K562 (cell line): ENCODE data around the gene TFAP2D. TPM values are rescaled to one million over a fixed set of nuclear protein-coding genes. Genes with fewer than 3 reads are reported as not detected.

ENCODE experiments used
- ATAC-seq: fragments of 200-7000 bp; cut with Tn5 transposase; 3 replicates; pipeline ENCODE4 v1.9.1; 2020; ENCODE audit warnings: moderate library complexity
- BruUV-seq: library from RNA; stranded (reverse); fragments of 400-500 nt; replicated peaks from 2 replicates; lab custom pipeline; 2021; lab: Mats Ljungman, UMichigan
- CTCF ChIA-PET: fragments of 300-600 bp; formaldehyde crosslinking; extraction: SDS; loops from one replicate; lab custom pipeline; 2021; ENCODE audit warnings: low intra/inter-chr PET ratio; lab: Yijun Ruan, JAX
- POLR2A ChIA-PET: fragments of 300-600, 350-650 bp; sonication (Branson Sonifier 250); formaldehyde crosslinking; extraction: SDS; loops from one replicate; lab custom pipeline; 2021; ENCODE audit warnings: antibody characterized with exemption, inconsistent platforms; lab: Yijun Ruan, JAX
- DNase-seq, 4 experiments: peaks; one replicate each; pipeline versions ENCODE4 v3.0.0 to v3.0.0-alpha.2; 2011 to 2018; ENCODE audit warnings: low spot score in 3 of 4, mixed read lengths in 3 of 4; ENCODE audit errors: extremely low read depth in 1 of 4
- FAIRE-seq: peaks from 2 replicates; lab custom pipeline; 2011; peaks lifted over from hg19 to GRCh38; lab: Jason Lieb, UNC
- H2AFZ ChIP-seq: 2 replicates; pipeline ENCODE4 v1.6.0; 2011; ENCODE audit warnings: low read depth, low read length, control low read depth, inconsistent platforms
- H3K27ac ChIP-seq: fragments of 200-600 bp; 3 replicates; pipeline ENCODE4 v1.8.0; 2011; ENCODE audit warnings: low read depth, mild to moderate bottlenecking, control low read depth, inconsistent platforms, low read length, moderate library complexity, mixed read lengths; ENCODE audit errors: extremely low read depth
- H3K27me3 ChIP-seq, 2 experiments: fragments of 300-600 bp in 1 of 2; 2 replicates in 1 of 2; 3 replicates in 1 of 2; pipeline versions ENCODE4 v1.6.0 to v1.8.0; 2011; ENCODE audit warnings: inconsistent platforms in 2 of 2, low read length in 2 of 2, mild to moderate bottlenecking in 1 of 2, mixed read lengths in 1 of 2, moderate library complexity in 1 of 2; ENCODE audit not compliant: control insufficient read depth in 2 of 2, insufficient read depth in 2 of 2
- H3K36me3 ChIP-seq: fragments of 300-600 bp; 3 replicates; pipeline ENCODE4 v1.8.0; 2011; ENCODE audit warnings: mild to moderate bottlenecking, low read length, inconsistent platforms; ENCODE audit not compliant: control insufficient read depth, insufficient read depth
- H3K4me1 ChIP-seq, 2 experiments: fragments of 200-600 bp in 1 of 2; replicated peaks in 1 of 2; 2 replicates in 1 of 2; 3 replicates in 1 of 2; pipeline versions ENCODE4 v1.5.1 to v1.8.0; 2011; ENCODE audit warnings: inconsistent platforms in 2 of 2, low read length in 2 of 2, mild to moderate bottlenecking in 1 of 2, mixed read lengths in 1 of 2, moderate library complexity in 1 of 2; ENCODE audit not compliant: control insufficient read depth in 2 of 2, insufficient read depth in 2 of 2
- H3K4me2 ChIP-seq: 2 replicates; pipeline ENCODE4 v1.6.1; 2011; ENCODE audit warnings: low read length, control low read depth, inconsistent platforms, mixed read lengths; ENCODE audit not compliant: insufficient read depth
- H3K4me3 ChIP-seq: fragments of 200-600 bp; sonication (generic), shearing (Covaris generic); 2 replicates; pipeline ENCODE4 v1.5.1; 2016; ENCODE audit warnings: control low read depth, inconsistent platforms
- H3K79me2 ChIP-seq: fragments of 200-600 bp; 3 replicates; pipeline ENCODE4 v1.8.0; 2011; ENCODE audit warnings: low read length, inconsistent platforms; ENCODE audit not compliant: control insufficient read depth, insufficient read depth
- H3K9ac ChIP-seq, 2 experiments: 2 replicates each; pipeline versions ENCODE4 v1.6.0 to v1.6.1; 2011; ENCODE audit warnings: low read depth in 2 of 2, low read length in 2 of 2, control low read depth in 1 of 2, inconsistent platforms in 1 of 2, mild to moderate bottlenecking in 1 of 2, mixed read lengths in 1 of 2; ENCODE audit not compliant: insufficient read depth in 1 of 2
- H3K9me1 ChIP-seq: one replicate; pipeline ENCODE4 v1.6.0; 2011; ENCODE audit warnings: inconsistent platforms, mild to moderate bottlenecking, low read length, moderate library complexity; ENCODE audit not compliant: control insufficient read depth, insufficient read depth
- H3K9me3 ChIP-seq: replicated peaks from 2 replicates; pipeline ENCODE4 v1.5.1; 2011; ENCODE audit warnings: low read depth, low read length, inconsistent platforms; ENCODE audit not compliant: control insufficient read depth, insufficient read depth
- H4K20me1 ChIP-seq: replicated peaks from 2 replicates; pipeline ENCODE4 v1.6.1; 2011; ENCODE audit warnings: low read length, inconsistent platforms, mixed read lengths; ENCODE audit not compliant: control insufficient read depth, insufficient read depth
- ATF1 ChIP-seq, 2 experiments: fragments of 450-650 bp in 1 of 2; IDR thresholded peaks; 2 replicates each; pipeline ENCODE4 v1.6.1; 2016; ENCODE audit warnings: missing compliant biosample characterization in 1 of 2, missing genetic modification characterization in 1 of 2
- BMI1 ChIP-seq: fragments of 150-350 bp; IDR thresholded peaks from 2 replicates; pipeline ENCODE4 v1.6.1; 2014; ENCODE audit warnings: low read length
- BRD4 ChIP-seq: fragments of 200-600 bp; sonication (generic); IDR thresholded peaks from 2 replicates; pipeline ENCODE4 v1.6.1; 2017; ENCODE audit warnings: inconsistent platforms
- FOXK2 ChIP-seq, 2 experiments: fragments of 450-650 bp; IDR thresholded peaks in 1 of 2; conservative IDR thresholded peaks in 1 of 2; 2 replicates each; pipeline ENCODE4 v1.6.1; 2016; ENCODE audit warnings: low read depth in 2 of 2, mild to moderate bottlenecking in 1 of 2
- JUND ChIP-seq, 2 experiments: IDR thresholded peaks; 2 replicates in 1 of 2; 3 replicates in 1 of 2; pipeline ENCODE4 v1.6.1; 2011; ENCODE audit warnings: borderline replicate concordance in 2 of 2, low read depth in 2 of 2, low read length in 2 of 2, improper control_type of control experiment in 1 of 2, missing biosample characterization in 1 of 2, missing genetic modification characterization in 1 of 2, missing genetic modification reagents in 1 of 2
- KHSRP ChIP-seq: fragments of 450-650 bp; IDR thresholded peaks from 2 replicates; pipeline ENCODE4 v1.6.1; 2017
- MEF2A ChIP-seq: IDR thresholded peaks from 2 replicates; pipeline ENCODE4 v1.6.1; 2011; ENCODE audit warnings: low read depth, mild to moderate bottlenecking, low read length, moderate library complexity; ENCODE audit not compliant: control insufficient read depth
- MEF2D ChIP-seq: conservative IDR thresholded peaks from 2 replicates; pipeline ENCODE4 v1.6.1; 2016; ENCODE audit warnings: low read depth, missing genetic modification characterization, missing compliant biosample characterization
- POLR2B ChIP-seq: fragments of 450-650 bp; IDR thresholded peaks from 2 replicates; pipeline ENCODE4 v1.6.1; 2018; ENCODE audit warnings: low read depth; ENCODE audit not compliant: partially characterized antibody
- RBM34 ChIP-seq: fragments of 200-400 bp; formaldehyde crosslinking; IDR thresholded peaks from 2 replicates; pipeline ENCODE4 v1.6.1; 2018; ENCODE audit warnings: low read length, borderline replicate concordance; ENCODE audit not compliant: insufficient read depth
- SMC3 ChIP-seq: conservative IDR thresholded peaks from 2 replicates; pipeline ENCODE4 v1.6.1; 2011; ENCODE audit warnings: low read depth, low read length, improper control_type of control experiment; ENCODE audit not compliant: insufficient read depth
- ZC3H4 ChIP-seq: sonication (generic); formaldehyde crosslinking; IDR thresholded peaks from 2 replicates; pipeline ENCODE4 v1.9.0; 2021; ENCODE audit warnings: missing genetic modification reagents, borderline replicate concordance
- ZSCAN32 ChIP-seq: fragments of 450-650 bp; formaldehyde crosslinking; IDR thresholded peaks from 2 replicates; pipeline ENCODE4 v1.4.0; 2020; ENCODE audit warnings: mild to moderate bottlenecking, moderate library complexity
- WGBS: fragments of 100-300 bp; shearing (Covaris generic); methylation state at CpG from one replicate; pipeline ENCODE4 v1.1.6; 2016; ENCODE audit warnings: low coverage, mixed read lengths; ENCODE audit not compliant: insufficient coverage; ENCODE audit errors: missing lambda C conversion rate; 5-methylcytosine and 5-hydroxymethylcytosine counted together
- in situ Hi-C: fragments of 300-500 bp; cut with MboI; formaldehyde crosslinking; loops from 4 replicates; pipeline ENCODE4 v1.15.0; 2018; ENCODE audit warnings: inconsistent platforms, mixed read lengths
- intact Hi-C: fragments of 100-400 bp; cut with micrococcal nuclease; formaldehyde crosslinking; loops from 2 replicates; pipeline ENCODE4 v1.14.2; 2022
- polyA plus RNA-seq, 8 experiments: library from polyadenylated mRNA; depleted of rRNA in 4 of 8; stranded (reverse) in 5 of 8; unstranded in 3 of 8; fragments of >200 nt; fragmentation: Nextera tagmentation in 2 of 8; fragmentation: Illumina TruSeq in 1 of 8; extraction: Ambion mirVana in 2 of 8; extraction: Trizol in 1 of 8; gene quantifications; 2 replicates each; pipeline versions ENCODE4 v1.2.1 to v1.2.3, GENCODE V29; 2011 to 2014; ENCODE audit warnings: inconsistent platforms in 1 of 8, missing spikeins in 1 of 8
- total RNA-seq, 7 experiments: library from RNA; depleted of rRNA in 6 of 7; stranded (reverse); fragments of >200 nt in 6 of 7; fragmentation: Illumina TruSeq in 2 of 7; extraction: Trizol in 2 of 7; gene quantifications; 2 replicates each; pipeline versions ENCODE4 v1.2.1 to v1.2.3, GENCODE V29; 2011 to 2021; ENCODE audit warnings: low replicate concordance in 1 of 7
- TF ChIP-seq, protein P1 (sequence below): fragments of 450-650 bp; IDR thresholded peaks from 2 replicates; pipeline ENCODE4 v1.6.1; 2017; ENCODE audit warnings: antibody characterized with exemption
- TF ChIP-seq, protein P2 (sequence below): fragments of 250-450 bp; sonication (Bioruptor Pico); IDR thresholded peaks from 2 replicates; pipeline ENCODE4 v1.5.0; 2022; ENCODE audit warnings: mild to moderate bottlenecking
- TF ChIP-seq, protein P3 (sequence below): fragments of 450-650 bp; formaldehyde crosslinking; IDR thresholded peaks from 2 replicates; pipeline ENCODE4 v1.4.0; 2020; ENCODE audit warnings: mild to moderate bottlenecking, moderate library complexity

The TFAP2D gene
- total and polyA plus RNA-seq, 9 of the 15 experiments (the other 6 are each of a cell fraction or from before 2014, with no cell fraction given) = not detected

DNA sequence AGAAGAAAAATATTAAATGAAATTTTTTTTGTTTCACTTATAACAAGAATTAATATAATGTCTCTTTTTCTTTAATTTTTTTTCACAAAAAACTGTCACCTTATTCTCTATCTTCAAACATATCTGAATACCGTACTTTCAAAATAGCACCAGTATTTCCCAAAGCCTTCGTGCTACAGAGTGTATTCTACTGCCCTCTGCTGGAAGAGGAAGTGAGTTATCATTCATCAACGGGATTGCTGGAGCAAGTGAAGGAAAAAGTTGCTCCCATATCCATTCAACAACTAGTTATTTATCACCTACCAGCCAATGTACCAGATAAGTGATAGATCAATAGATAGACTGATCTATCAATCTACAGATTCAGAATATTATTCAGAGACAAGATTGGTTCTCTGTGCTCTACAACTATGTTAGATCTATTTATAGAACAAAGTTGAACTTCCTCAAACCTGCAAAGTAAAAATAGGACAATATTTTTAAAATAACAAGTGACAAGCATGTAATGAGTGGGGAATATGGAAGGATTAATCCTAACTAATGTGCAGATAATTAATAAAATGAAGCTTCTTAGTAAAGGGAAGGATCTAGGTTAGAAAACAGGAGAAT, 78.7 kb downstream of the TFAP2D start:
- Histone ChIP-seq H3K9ac (no peak overlapping the region), H3K36me3 (no peaks in the 10 kb centered on the region), H3K4me3 (no peak overlapping the region), H2AFZ (no peak overlapping the region), H3K9me3 (no peaks in the 10 kb centered on the region), H3K27ac (no peak overlapping the region), H3K4me2 (no peak overlapping the region), H4K20me1 (no peaks in the 10 kb centered on the region), H3K9me1 (no peaks in the 10 kb centered on the region), H3K4me1 (no peaks in the 10 kb centered on the region), H3K27me3 (no peaks in the 10 kb centered on the region), H3K79me2 (no peaks in the 10 kb centered on the region)
- in situ Hi-C loops = loop anchor here (10.0 kb wide), 1 partner anchor 667 kb away; no protein-coding TSS in a partner anchor
- ATAC-seq (peak; percentile 90), FAIRE-seq (peak; percentile 85), DNase-seq (peak; percentile 60 to 69 (median 62))
- intact Hi-C loops = loop anchor here (1.0 to 5.0 kb wide), 3 partner anchors 135 to 664 kb away; no protein-coding TSS in a partner anchor
- POLR2A ChIA-PET = no interaction called here
- 0% methylated on average over 3 of the region's 3 CpGs for WGBS
- BruUV-seq = no TSS peak
- CTCF ChIA-PET = interaction anchor here (0.6 to 1.5 kb wide), 3 partner anchors 514 to 664 kb away, joined by 3 to 6 read pairs (median 3); no protein-coding TSS in a partner anchor
- no peak for TF ChIP-seq FOXK2 (conservative IDR thresholded peaks at IDR 0.05 in 1 of 2, IDR thresholded peaks at IDR 0.05 in 1 of 2; ENCODE audit: low read depth in 2 of 2)
- TF ChIP-seq, protein P1, sequence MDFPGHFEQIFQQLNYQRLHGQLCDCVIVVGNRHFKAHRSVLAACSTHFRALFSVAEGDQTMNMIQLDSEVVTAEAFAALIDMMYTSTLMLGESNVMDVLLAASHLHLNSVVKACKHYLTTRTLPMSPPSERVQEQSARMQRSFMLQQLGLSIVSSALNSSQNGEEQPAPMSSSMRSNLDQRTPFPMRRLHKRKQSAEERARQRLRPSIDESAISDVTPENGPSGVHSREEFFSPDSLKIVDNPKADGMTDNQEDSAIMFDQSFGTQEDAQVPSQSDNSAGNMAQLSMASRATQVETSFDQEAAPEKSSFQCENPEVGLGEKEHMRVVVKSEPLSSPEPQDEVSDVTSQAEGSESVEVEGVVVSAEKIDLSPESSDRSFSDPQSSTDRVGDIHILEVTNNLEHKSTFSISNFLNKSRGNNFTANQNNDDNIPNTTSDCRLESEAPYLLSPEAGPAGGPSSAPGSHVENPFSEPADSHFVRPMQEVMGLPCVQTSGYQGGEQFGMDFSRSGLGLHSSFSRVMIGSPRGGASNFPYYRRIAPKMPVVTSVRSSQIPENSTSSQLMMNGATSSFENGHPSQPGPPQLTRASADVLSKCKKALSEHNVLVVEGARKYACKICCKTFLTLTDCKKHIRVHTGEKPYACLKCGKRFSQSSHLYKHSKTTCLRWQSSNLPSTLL = no peak
- no peak for TF ChIP-seq KHSRP
- TF ChIP-seq ZC3H4 (CRISPR knock-in tag) = no peak
- no peak for TF ChIP-seq BMI1
- TF ChIP-seq BRD4 = no peak
- no peak for TF ChIP-seq ZSCAN32 (CRISPR knock-in tag)
- 0 out of 2 replicates have a peak, but pooled peaks have one; percentile 20 for TF ChIP-seq MEF2D (tag)
- peak; percentile 64 for TF ChIP-seq SMC3
- no peak for TF ChIP-seq POLR2B
- peak; percentile 2; the same call in 1 of the 2 replicates for TF ChIP-seq MEF2A
- TF ChIP-seq, protein P2, sequence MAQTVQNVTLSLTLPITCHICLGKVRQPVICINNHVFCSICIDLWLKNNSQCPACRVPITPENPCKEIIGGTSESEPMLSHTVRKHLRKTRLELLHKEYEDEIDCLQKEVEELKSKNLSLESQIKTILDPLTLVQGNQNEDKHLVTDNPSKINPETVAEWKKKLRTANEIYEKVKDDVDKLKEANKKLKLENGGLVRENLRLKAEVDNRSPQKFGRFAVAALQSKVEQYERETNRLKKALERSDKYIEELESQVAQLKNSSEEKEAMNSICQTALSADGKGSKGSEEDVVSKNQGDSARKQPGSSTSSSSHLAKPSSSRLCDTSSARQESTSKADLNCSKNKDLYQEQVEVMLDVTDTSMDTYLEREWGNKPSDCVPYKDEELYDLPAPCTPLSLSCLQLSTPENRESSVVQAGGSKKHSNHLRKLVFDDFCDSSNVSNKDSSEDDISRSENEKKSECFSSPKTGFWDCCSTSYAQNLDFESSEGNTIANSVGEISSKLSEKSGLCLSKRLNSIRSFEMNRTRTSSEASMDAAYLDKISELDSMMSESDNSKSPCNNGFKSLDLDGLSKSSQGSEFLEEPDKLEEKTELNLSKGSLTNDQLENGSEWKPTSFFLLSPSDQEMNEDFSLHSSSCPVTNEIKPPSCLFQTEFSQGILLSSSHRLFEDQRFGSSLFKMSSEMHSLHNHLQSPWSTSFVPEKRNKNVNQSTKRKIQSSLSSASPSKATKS = no peak
- TF ChIP-seq RBM34 = no peak
- TF ChIP-seq JUND (IDR thresholded peaks at IDR 0.05; ENCODE audit: borderline replicate concordance, low read depth, low read length) = no peak
- no peak for TF ChIP-seq JUND (tag; IDR thresholded peaks at IDR 0.05; ENCODE audit: borderline replicate concordance, low read depth, low read length)
- TF ChIP-seq ATF1 (CRISPR knock-in tag; IDR thresholded peaks at IDR 0.05) = no peak
- no peak for TF ChIP-seq ATF1 (tag; IDR thresholded peaks at IDR 0.05)
- TF ChIP-seq, protein P3, sequence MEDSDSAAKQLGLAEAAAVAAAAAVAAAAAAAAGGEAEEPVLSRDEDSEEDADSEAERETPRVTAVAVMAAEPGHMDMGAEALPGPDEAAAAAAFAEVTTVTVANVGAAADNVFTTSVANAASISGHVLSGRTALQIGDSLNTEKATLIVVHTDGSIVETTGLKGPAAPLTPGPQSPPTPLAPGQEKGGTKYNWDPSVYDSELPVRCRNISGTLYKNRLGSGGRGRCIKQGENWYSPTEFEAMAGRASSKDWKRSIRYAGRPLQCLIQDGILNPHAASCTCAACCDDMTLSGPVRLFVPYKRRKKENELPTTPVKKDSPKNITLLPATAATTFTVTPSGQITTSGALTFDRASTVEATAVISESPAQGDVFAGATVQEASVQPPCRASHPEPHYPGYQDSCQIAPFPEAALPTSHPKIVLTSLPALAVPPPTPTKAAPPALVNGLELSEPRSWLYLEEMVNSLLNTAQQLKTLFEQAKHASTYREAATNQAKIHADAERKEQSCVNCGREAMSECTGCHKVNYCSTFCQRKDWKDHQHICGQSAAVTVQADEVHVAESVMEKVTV (CRISPR knock-in tag) = peak; percentile 39; the same call in 1 of the 2 replicates
